H9 (cell line): ENCODE data around the gene ZCWPW1. TPM values are rescaled to one million over a fixed set of nuclear protein-coding genes. Genes with fewer than 3 reads are reported as not detected.

Source experiments
- DNase-seq: peaks from one replicate; pipeline ENCODE4 v3.0.0-alpha.2; 2017
- H2AFZ ChIP-seq: one replicate; pipeline ENCODE4 v1.6.1; 2013; ENCODE audit warnings: mild to moderate bottlenecking, low read length, control low read depth, moderate library complexity
- H2AK5ac ChIP-seq: 2 replicates; pipeline ENCODE4 v1.6.1; 2013; ENCODE audit warnings: low read length, control low read depth, mixed read lengths; ENCODE audit not compliant: insufficient read length
- H2BK120ac ChIP-seq: one replicate; pipeline ENCODE4 v1.6.1; 2013; ENCODE audit warnings: low read depth, mild to moderate bottlenecking, low read length, control low read depth, inconsistent platforms; ENCODE audit not compliant: poor library complexity, severe bottlenecking
- H2BK12ac ChIP-seq: 2 replicates; pipeline ENCODE4 v1.6.1; 2013; ENCODE audit warnings: low read length, control low read depth, mixed read lengths, low read depth; ENCODE audit not compliant: insufficient read length
- H2BK15ac ChIP-seq: 2 replicates; pipeline ENCODE4 v1.6.1; 2013; ENCODE audit warnings: low read depth, low read length, control low read depth
- H2BK20ac ChIP-seq: one replicate; pipeline ENCODE4 v1.6.1; 2013; ENCODE audit warnings: low read depth, mild to moderate bottlenecking, low read length, control low read depth, inconsistent platforms; ENCODE audit not compliant: poor library complexity, severe bottlenecking
- H2BK5ac ChIP-seq: 2 replicates; pipeline ENCODE4 v1.6.1; 2013; ENCODE audit warnings: low read length, control low read depth, mixed read lengths; ENCODE audit not compliant: insufficient read length
- H3K14ac ChIP-seq: 2 replicates; pipeline ENCODE4 v1.6.1; 2013; ENCODE audit warnings: low read length, control low read depth; ENCODE audit not compliant: insufficient read depth
- H3K18ac ChIP-seq: 2 replicates; pipeline ENCODE4 v1.6.1; 2013; ENCODE audit warnings: low read depth, mild to moderate bottlenecking, mixed read lengths, low read length, control low read depth; ENCODE audit not compliant: insufficient read length
- H3K23ac ChIP-seq: 2 replicates; pipeline ENCODE4 v1.6.1; 2013; ENCODE audit warnings: low read length, control low read depth, mixed read lengths, low read depth; ENCODE audit not compliant: insufficient read length
- H3K23me2 ChIP-seq: 2 replicates; pipeline ENCODE4 v1.6.1; 2013; ENCODE audit warnings: low read depth, mild to moderate bottlenecking, mixed read lengths, low read length, control low read depth; ENCODE audit not compliant: insufficient read length, poor library complexity, severe bottlenecking
- H3K27ac ChIP-seq: 2 replicates; pipeline ENCODE4 v1.5.1; 2013; ENCODE audit warnings: low read length, control low read depth, mixed read lengths, low read depth; ENCODE audit not compliant: insufficient read length
- H3K27me3 ChIP-seq: 2 replicates; pipeline ENCODE4 v1.6.1; 2013; ENCODE audit warnings: low read length, control low read depth, inconsistent platforms; ENCODE audit not compliant: insufficient read depth
- H3K4ac ChIP-seq: 2 replicates; pipeline ENCODE4 v1.6.1; 2013; ENCODE audit warnings: low read depth, mild to moderate bottlenecking, control low read depth, inconsistent platforms, low read length, moderate library complexity
- H3K4me1 ChIP-seq: 2 replicates; pipeline ENCODE4 v1.6.1; 2013; ENCODE audit warnings: low read length, control low read depth, inconsistent platforms; ENCODE audit not compliant: insufficient read depth
- H3K4me2 ChIP-seq: 2 replicates; pipeline ENCODE4 v1.6.1; 2013; ENCODE audit warnings: low read length, control low read depth, mixed read lengths; ENCODE audit not compliant: insufficient read length, insufficient read depth
- H3K56ac ChIP-seq: 2 replicates; pipeline ENCODE4 v1.6.1; 2013; ENCODE audit warnings: low read depth, mild to moderate bottlenecking, mixed read lengths, low read length, control low read depth; ENCODE audit not compliant: insufficient read length
- H3K79me1 ChIP-seq: 2 replicates; pipeline ENCODE4 v1.6.1; 2013; ENCODE audit warnings: low read depth, mild to moderate bottlenecking, moderate library complexity, low read length, control low read depth, inconsistent platforms; ENCODE audit not compliant: insufficient read depth, poor library complexity, severe bottlenecking
- H3K79me2 ChIP-seq: 2 replicates; pipeline ENCODE4 v1.6.1; 2013; ENCODE audit warnings: low read length, control low read depth, inconsistent platforms; ENCODE audit not compliant: insufficient read depth
- H3K9ac ChIP-seq: 2 replicates; pipeline ENCODE4 v1.6.1; 2013; ENCODE audit warnings: low read length, control low read depth, mixed read lengths; ENCODE audit not compliant: insufficient read length; ENCODE audit errors: extremely low read depth
- H3K9me3 ChIP-seq: one replicate; pipeline ENCODE4 v1.6.1; 2013; ENCODE audit warnings: low read depth, low read length, inconsistent platforms; ENCODE audit not compliant: control insufficient read depth
- H3T11ph ChIP-seq: one replicate; pipeline ENCODE4 v1.6.1; 2013; ENCODE audit warnings: mild to moderate bottlenecking, low read length, control low read depth, inconsistent platforms
- H4K20me1 ChIP-seq: one replicate; pipeline ENCODE4 v1.6.1; 2013; ENCODE audit not compliant: control insufficient read depth, insufficient read length, insufficient read depth
- H4K5ac ChIP-seq: 2 replicates; pipeline ENCODE4 v1.6.1; 2013; ENCODE audit warnings: low read depth, mild to moderate bottlenecking, mixed read lengths, low read length, control low read depth; ENCODE audit not compliant: insufficient read length
- H4K8ac ChIP-seq: replicated peaks from 2 replicates; pipeline ENCODE4 v1.6.1; 2013; ENCODE audit warnings: low read length, control low read depth, mixed read lengths, low read depth; ENCODE audit not compliant: insufficient read length
- H4K91ac ChIP-seq: 2 replicates; pipeline ENCODE4 v1.6.1; 2013; ENCODE audit warnings: low read depth, mild to moderate bottlenecking, moderate library complexity, mixed read lengths, low read length, control low read depth; ENCODE audit not compliant: insufficient read length
- H3K27ac Mint-ChIP-seq, 3 experiments: 2 replicates in 2 of 3; 3 replicates in 1 of 3; pipeline ENCODE4 v1.8.0; 2020 to 2021; ENCODE audit warnings: mixed read lengths in 3 of 3, mild to moderate bottlenecking in 1 of 3, moderate library complexity in 1 of 3
- H3K27me3 Mint-ChIP-seq: 2 replicates; pipeline ENCODE4 v1.8.0; 2021; ENCODE audit warnings: low read depth, mild to moderate bottlenecking, moderate library complexity, mixed read lengths
- H3K36me3 Mint-ChIP-seq, 3 experiments: 2 replicates in 2 of 3; 3 replicates in 1 of 3; pipeline ENCODE4 v1.8.0; 2020 to 2021; ENCODE audit warnings: low read depth in 3 of 3, mixed read lengths in 3 of 3; ENCODE audit not compliant: insufficient read depth in 1 of 3
- H3K4me1 Mint-ChIP-seq, 2 experiments: 2 replicates each; pipeline ENCODE4 v1.8.0; 2020; ENCODE audit warnings: mixed read lengths in 2 of 2
- H3K4me3 Mint-ChIP-seq, 2 experiments: 2 replicates in 1 of 2; 3 replicates in 1 of 2; pipeline ENCODE4 v1.8.0; 2020 to 2021; ENCODE audit warnings: mild to moderate bottlenecking in 2 of 2, mixed read lengths in 2 of 2, moderate library complexity in 1 of 2
- H3K9me3 Mint-ChIP-seq, 2 experiments: 2 replicates in 1 of 2; 3 replicates in 1 of 2; pipeline ENCODE4 v1.8.0; 2020; ENCODE audit warnings: mild to moderate bottlenecking in 2 of 2, mixed read lengths in 2 of 2, moderate library complexity in 1 of 2
- CTCF ChIP-seq: fragments of 200-600 bp; sonication (generic); conservative IDR thresholded peaks from 3 replicates; pipeline ENCODE4 v1.8.0; 2021; ENCODE audit warnings: antibody characterized with exemption, mild to moderate bottlenecking
- WGBS: extraction: QIAGEN DNeasy Blood & Tissue Kit; methylation state at CpG from one replicate; pipeline ENCODE4 v1.1.7; 2013; ENCODE audit warnings: missing lambda C conversion rate, low lambda C conversion rate, mixed read lengths; ENCODE audit not compliant: insufficient read length; ENCODE audit errors: extremely low coverage; 5-methylcytosine and 5-hydroxymethylcytosine counted together
- total RNA-seq: library from RNA; stranded (reverse); gene quantifications from 2 replicates; pipeline ENCODE4 v1.2.1, GENCODE V29; 2021

The ZCWPW1 gene
- total RNA-seq, 1 experiment from 2014 or later: 1.1 TPM

- Histone ChIP-seq H3K79me1 (no peaks in the 10 kb centered on the region), H2AK5ac (no peak overlapping the region), H3K79me2 (no peaks in the 10 kb centered on the region), H3K9me3 (no peaks in the 10 kb centered on the region), H3K4ac (no peak overlapping the region), H3K4me1 (no peaks in the 10 kb centered on the region), H3K56ac (no peak overlapping the region), H3K27ac (no peak overlapping the region), H3K4me2 (no peak overlapping the region), H4K91ac (no peak overlapping the region), H2AFZ (no peak overlapping the region), H2BK5ac (no peak overlapping the region), H3K27me3 (no peaks in the 10 kb centered on the region), H3K14ac (no peak overlapping the region), H3T11ph (no peak overlapping the region), H3K23ac (no peak overlapping the region), H4K8ac (no peak overlapping the region), H4K20me1 (no peaks in the 10 kb centered on the region), H2BK15ac (no peak overlapping the region), H2BK20ac (no peak overlapping the region), H2BK12ac (no peak overlapping the region), H3K23me2 (no peaks in the 10 kb centered on the region), H3K9ac (no peak overlapping the region), H2BK120ac (no peak overlapping the region), H4K5ac (no peak overlapping the region), H3K18ac (no peak overlapping the region)
- Mint-ChIP-seq H3K36me3 (no peaks in the 10 kb centered on the region), H3K4me3 (no peak overlapping the region), H3K27me3 (peaks cover 20% of the 10 kb centered on the region), H3K9me3 (no peaks in the 10 kb centered on the region), H3K27ac (no peak overlapping the region; a peak in 1 of 7 replicates), H3K4me1 (peaks cover 0 to 3% of the 10 kb centered on the region in 2 experiments; a peak in 1 of 4 replicates)
- no CpG with 5 or more reads among the region's 12 CpGs for WGBS
- DNase-seq: peak; percentile 43
- peak; percentile 82 for TF ChIP-seq CTCF
Observed at GRCh38 chr7:100407285-100408180, 21.0 kb downstream of the ZCWPW1 start.
